ENCODE measurements around the gene IPO13. TPM values are rescaled to one million over a fixed set of nuclear protein-coding genes. Genes with fewer than 3 reads are reported as not detected.

The IPO13 gene
- 9.3 TPM for polyA plus RNA-seq (2012; ENCODE audit: low read depth, missing spikeins)

- TF ChIP-seq TAF1 (IDR thresholded peaks at IDR 0.05; ENCODE audit: low read depth, low read length) (peak; percentile 74), POU2F2 (IDR thresholded peaks at IDR 0.05; ENCODE audit: low read depth, low read length) (no peak), POLR2A (IDR thresholded peaks at IDR 0.05; ENCODE audit: low read depth, low read length) (peak; percentile 45; the same call in 1 of the 2 replicates), PAX5 (IDR thresholded peaks at IDR 0.05; ENCODE audit: insufficient read depth, low read length, severe bottlenecking) (no peak), POLR2AphosphoS5 (IDR thresholded peaks at IDR 0.05; ENCODE audit: low read depth, low read length) (peak; percentile 71)
- FAIRE-seq (peak; percentile 99), DNase-seq (ENCODE audit: insufficient read length, low spot score) (peak; percentile 99)
Observed at GRCh38 chr1:43946236-43947060, at the start of gene IPO13. Gene IPO13, plus strand, starts transcription at chr1:43946950. Its CDS starts 651 bp downstream, at chr1:43947601.

GRCh38 chr1:43898981-43899380 is 47.8 kb upstream of the IPO13 start:
- DNase-seq (ENCODE audit: insufficient read length, low spot score), result no peak
- no peak for TF ChIP-seq POLR2AphosphoS5 (IDR thresholded peaks at IDR 0.05; ENCODE audit: low read depth, low read length)
- no peak for TF ChIP-seq TAF1 (IDR thresholded peaks at IDR 0.05; ENCODE audit: low read depth, low read length)
- no peak for TF ChIP-seq SPI1 (IDR thresholded peaks at IDR 0.05; ENCODE audit: low read depth, low read length)
- TF ChIP-seq POLR2A (IDR thresholded peaks at IDR 0.05; ENCODE audit: low read depth, low read length), result no peak
- TF ChIP-seq POU2F2 (IDR thresholded peaks at IDR 0.05; ENCODE audit: low read depth, low read length), result no peak
- no peak for TF ChIP-seq PAX5 (IDR thresholded peaks at IDR 0.05; ENCODE audit: insufficient read depth, low read length, severe bottlenecking)
- FAIRE-seq, result no peak

GRCh38 chr1:43900386-43900785 is 46.4 kb upstream of the IPO13 start:
- TF ChIP-seq POLR2AphosphoS5 (IDR thresholded peaks at IDR 0.05; ENCODE audit: low read depth, low read length) (no peak), PAX5 (IDR thresholded peaks at IDR 0.05; ENCODE audit: insufficient read depth, low read length, severe bottlenecking) (no peak), TAF1 (IDR thresholded peaks at IDR 0.05; ENCODE audit: low read depth, low read length) (no peak), SPI1 (IDR thresholded peaks at IDR 0.05; ENCODE audit: low read depth, low read length) (no peak)
- no peak for DNase-seq (ENCODE audit: insufficient read length, low spot score)
- FAIRE-seq, result no peak

GRCh38 chr1:43901196-43901961 is 45.4 kb upstream of the IPO13 start:
- no peak for DNase-seq (ENCODE audit: insufficient read length, low spot score)
- no peak for FAIRE-seq
- no peak for TF ChIP-seq TAF1 (IDR thresholded peaks at IDR 0.05; ENCODE audit: low read depth, low read length)

- DNase-seq (ENCODE audit: insufficient read length, low spot score), result no peak
- no peak for FAIRE-seq
- no peak for TF ChIP-seq POU2F2 (IDR thresholded peaks at IDR 0.05; ENCODE audit: low read depth, low read length)
- no peak for TF ChIP-seq SPI1 (IDR thresholded peaks at IDR 0.05; ENCODE audit: low read depth, low read length)
- TF ChIP-seq TAF1 (IDR thresholded peaks at IDR 0.05; ENCODE audit: low read depth, low read length), result no peak
- no peak for TF ChIP-seq POLR2AphosphoS5 (IDR thresholded peaks at IDR 0.05; ENCODE audit: low read depth, low read length)
- TF ChIP-seq PAX5 (IDR thresholded peaks at IDR 0.05; ENCODE audit: insufficient read depth, low read length, severe bottlenecking), result no peak
- TF ChIP-seq POLR2A (IDR thresholded peaks at IDR 0.05; ENCODE audit: low read depth, low read length), result no peak
Observed at GRCh38 chr1:43902058-43902831, 44.5 kb upstream of the IPO13 start.

GRCh38 chr1:43904660-43905551 is 41.8 kb upstream of the IPO13 start:
- FAIRE-seq, result no peak
- TF ChIP-seq SPI1 (IDR thresholded peaks at IDR 0.05; ENCODE audit: low read depth, low read length) (no peak), POU2F2 (IDR thresholded peaks at IDR 0.05; ENCODE audit: low read depth, low read length) (no peak), TAF1 (IDR thresholded peaks at IDR 0.05; ENCODE audit: low read depth, low read length) (no peak), PAX5 (IDR thresholded peaks at IDR 0.05; ENCODE audit: insufficient read depth, low read length, severe bottlenecking) (no peak), POLR2AphosphoS5 (IDR thresholded peaks at IDR 0.05; ENCODE audit: low read depth, low read length) (no peak), POLR2A (IDR thresholded peaks at IDR 0.05; ENCODE audit: low read depth, low read length) (no peak)
- no peak for DNase-seq (ENCODE audit: insufficient read length, low spot score)

- TF ChIP-seq PAX5 (IDR thresholded peaks at IDR 0.05; ENCODE audit: insufficient read depth, low read length, severe bottlenecking), result no peak
- TF ChIP-seq TAF1 (IDR thresholded peaks at IDR 0.05; ENCODE audit: low read depth, low read length), result no peak
- TF ChIP-seq POLR2A (IDR thresholded peaks at IDR 0.05; ENCODE audit: low read depth, low read length), result no peak
- no peak for TF ChIP-seq POLR2AphosphoS5 (IDR thresholded peaks at IDR 0.05; ENCODE audit: low read depth, low read length)
- no peak for TF ChIP-seq SPI1 (IDR thresholded peaks at IDR 0.05; ENCODE audit: low read depth, low read length)
- no peak for TF ChIP-seq POU2F2 (IDR thresholded peaks at IDR 0.05; ENCODE audit: low read depth, low read length)
- DNase-seq (ENCODE audit: insufficient read length, low spot score) (no peak), FAIRE-seq (no peak)
Observed at GRCh38 chr1:43908226-43908625, 38.5 kb upstream of the IPO13 start.

GRCh38 chr1:43908858-43909257 is 37.9 kb upstream of the IPO13 start:
- DNase-seq (ENCODE audit: insufficient read length, low spot score) (no peak), FAIRE-seq (no peak)
- TF ChIP-seq TAF1 (IDR thresholded peaks at IDR 0.05; ENCODE audit: low read depth, low read length), result no peak
- TF ChIP-seq POLR2AphosphoS5 (IDR thresholded peaks at IDR 0.05; ENCODE audit: low read depth, low read length), result no peak
- TF ChIP-seq POU2F2 (IDR thresholded peaks at IDR 0.05; ENCODE audit: low read depth, low read length), result no peak
- TF ChIP-seq PAX5 (IDR thresholded peaks at IDR 0.05; ENCODE audit: insufficient read depth, low read length, severe bottlenecking), result no peak
- no peak for TF ChIP-seq SPI1 (IDR thresholded peaks at IDR 0.05; ENCODE audit: low read depth, low read length)
- TF ChIP-seq POLR2A (IDR thresholded peaks at IDR 0.05; ENCODE audit: low read depth, low read length), result no peak

Measured in GM12891 (cell line).